ENCODE measurements around the gene OR4D6. TPM values are rescaled to one million over a fixed set of nuclear protein-coding genes. Genes with fewer than 3 reads are reported as not detected.

The OR4D6 gene
- polyA plus RNA-seq = not detected

DNA sequence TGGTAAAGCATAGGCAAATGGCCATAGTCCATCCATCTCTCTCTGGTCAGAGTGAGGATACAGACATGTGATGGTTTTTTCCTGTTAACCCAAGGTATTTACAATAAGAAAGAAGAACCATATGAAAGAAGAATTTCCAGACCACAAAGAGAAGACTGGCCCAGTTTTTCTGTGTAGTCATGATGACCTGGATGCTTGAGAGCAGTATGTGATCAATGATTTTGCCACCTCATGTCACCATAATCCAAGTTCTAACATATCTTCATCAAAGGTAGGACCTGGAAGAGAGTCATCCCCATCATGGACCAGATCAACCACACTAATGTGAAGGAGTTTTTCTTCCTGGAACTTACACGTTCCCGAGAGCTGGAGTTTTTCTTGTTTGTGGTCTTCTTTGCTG is at the start of gene OR4D6:
Gene OR4D6 (plus strand): TSS at position 301 of the 400 bp plus-strand sequence. CDS start 0 bp downstream, at position 301.
- H3K27ac ChIP-seq (ENCODE audit: low read depth in 2 of 2, low read length in 1 of 2) = no peak within 1 kb of the TSS
- no peaks in the 10 kb centered on the region for H3K36me3 ChIP-seq (ENCODE audit: control insufficient read depth in 2 of 2, insufficient read depth in 2 of 2, low read length in 1 of 2)
- 81% methylated on average over 2 of the region's 2 CpGs for WGBS, 2 donors
- H3K27me3 ChIP-seq (ENCODE audit: control insufficient read depth in 1 of 2, insufficient read depth in 2 of 2, low read length in 2 of 2) = no peaks in the 10 kb centered on the region
- no peak within 1 kb of the TSS for H3K4me3 ChIP-seq (ENCODE audit: low read depth in 1 of 2, low read length in 2 of 2)
- no peaks in the 10 kb centered on the region for H3K9me3 ChIP-seq (ENCODE audit: control insufficient read depth in 2 of 2, insufficient read depth in 1 of 2, low read depth in 1 of 2, low read length in 1 of 2)
- peaks cover 0 to 2% of the 10 kb centered on the region in 2 donors for H3K4me1 ChIP-seq (ENCODE audit: control insufficient read depth in 2 of 2, insufficient read depth in 2 of 2, low read length in 1 of 2)

DNA sequence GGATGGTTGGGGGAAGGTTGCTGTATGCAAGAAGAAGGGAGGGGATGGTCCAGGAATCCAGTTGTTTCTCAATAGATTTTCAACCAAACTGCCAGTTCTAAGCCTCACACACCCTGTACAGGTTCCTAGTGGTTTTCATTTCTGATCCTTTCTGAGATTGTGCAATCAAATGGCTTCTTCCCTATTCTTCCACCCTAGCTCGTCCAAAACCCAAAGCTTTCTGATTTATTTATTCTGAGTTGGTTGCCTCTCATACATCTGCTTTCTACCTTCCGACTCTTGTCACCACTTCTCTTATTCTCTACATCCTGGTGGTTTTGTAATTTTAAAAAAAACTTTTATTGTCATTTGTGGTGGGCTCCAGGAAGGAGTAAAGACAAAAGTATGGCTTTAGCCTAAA is 43.1 kb upstream of the OR4D6 start:
- H3K27me3 ChIP-seq (ENCODE audit: control insufficient read depth in 1 of 2, insufficient read depth in 2 of 2, low read length in 2 of 2) = no peaks in the 10 kb centered on the region
- no peak overlapping the region for H3K27ac ChIP-seq (ENCODE audit: low read depth in 2 of 2, low read length in 1 of 2)
- H3K36me3 ChIP-seq (ENCODE audit: control insufficient read depth in 2 of 2, insufficient read depth in 2 of 2, low read length in 1 of 2) = no peaks in the 10 kb centered on the region
- no peak overlapping the region for H3K4me3 ChIP-seq (ENCODE audit: low read depth in 1 of 2, low read length in 2 of 2)
- no peaks in the 10 kb centered on the region for H3K4me1 ChIP-seq (ENCODE audit: control insufficient read depth in 2 of 2, insufficient read depth in 2 of 2, low read length in 1 of 2)
- WGBS, 2 donors = 57 to 63% methylated on average over 2 of the region's 2 CpGs
- H3K9me3 ChIP-seq (ENCODE audit: control insufficient read depth in 2 of 2, insufficient read depth in 1 of 2, low read depth in 1 of 2, low read length in 1 of 2) = no peaks in the 10 kb centered on the region

DNA sequence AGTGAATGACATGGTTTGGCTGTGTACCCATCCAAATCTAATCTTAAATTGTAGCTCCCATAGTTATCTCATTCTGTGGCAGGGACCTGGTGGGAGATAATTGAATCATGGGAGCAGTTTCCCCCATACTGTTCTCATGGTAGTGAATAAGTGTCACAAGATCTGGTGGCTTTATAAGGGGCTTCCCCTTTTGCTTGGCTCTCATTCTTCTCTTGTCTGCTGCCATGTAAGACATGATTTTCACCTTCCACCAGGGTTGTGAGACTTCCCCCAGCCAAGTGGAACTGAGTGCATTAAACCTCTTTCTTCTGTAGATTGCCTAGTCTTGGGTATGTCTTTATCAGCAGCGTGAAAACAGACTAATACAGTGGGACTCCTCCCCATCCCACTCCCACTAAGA is 41.6 kb upstream of the OR4D6 start:
- H3K27me3 ChIP-seq (ENCODE audit: control insufficient read depth in 1 of 2, insufficient read depth in 2 of 2, low read length in 2 of 2) = no peaks in the 10 kb centered on the region
- H3K36me3 ChIP-seq (ENCODE audit: control insufficient read depth in 2 of 2, insufficient read depth in 2 of 2, low read length in 1 of 2) = no peaks in the 10 kb centered on the region
- H3K27ac ChIP-seq (ENCODE audit: low read depth in 2 of 2, low read length in 1 of 2) = no peak overlapping the region
- no peaks in the 10 kb centered on the region for H3K9me3 ChIP-seq (ENCODE audit: control insufficient read depth in 2 of 2, insufficient read depth in 1 of 2, low read depth in 1 of 2, low read length in 1 of 2)
- 67 to 95% methylated on average over 1 of the region's 1 CpG for WGBS, 2 donors
- H3K4me3 ChIP-seq (ENCODE audit: low read depth in 1 of 2, low read length in 2 of 2) = no peak overlapping the region
- H3K4me1 ChIP-seq (ENCODE audit: control insufficient read depth in 2 of 2, insufficient read depth in 2 of 2, low read length in 1 of 2) = no peaks in the 10 kb centered on the region

DNA sequence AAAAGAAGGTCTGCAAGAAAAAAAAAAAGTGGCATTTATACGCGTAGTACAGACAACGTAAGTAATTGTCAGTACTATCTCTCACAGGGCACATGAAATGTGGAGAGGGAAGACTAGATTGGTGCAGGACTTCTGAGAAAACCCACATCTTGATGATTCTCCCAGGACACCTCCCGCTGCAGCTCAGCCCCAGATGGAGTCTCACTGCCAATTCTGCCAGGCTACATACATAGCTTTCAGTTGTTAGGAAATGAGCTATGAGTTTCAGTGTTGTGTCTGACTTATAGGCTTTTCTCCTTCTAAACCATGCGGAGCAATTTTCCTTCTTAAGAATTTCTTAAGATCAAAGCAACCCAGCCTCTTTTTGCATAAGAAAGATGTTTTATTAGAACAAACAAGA is 40.1 kb upstream of the OR4D6 start:
- no peaks in the 10 kb centered on the region for H3K36me3 ChIP-seq (ENCODE audit: control insufficient read depth in 2 of 2, insufficient read depth in 2 of 2, low read length in 1 of 2)
- H3K4me3 ChIP-seq (ENCODE audit: low read depth in 1 of 2, low read length in 2 of 2) = no peak overlapping the region
- H3K9me3 ChIP-seq (ENCODE audit: control insufficient read depth in 2 of 2, insufficient read depth in 1 of 2, low read depth in 1 of 2, low read length in 1 of 2) = no peaks in the 10 kb centered on the region
- WGBS, 2 donors = 87 to 88% methylated on average over 5 of the region's 5 CpGs
- H3K4me1 ChIP-seq (ENCODE audit: control insufficient read depth in 2 of 2, insufficient read depth in 2 of 2, low read length in 1 of 2) = no peaks in the 10 kb centered on the region
- H3K27ac ChIP-seq (ENCODE audit: low read depth in 2 of 2, low read length in 1 of 2) = no peak overlapping the region
- no peaks in the 10 kb centered on the region for H3K27me3 ChIP-seq (ENCODE audit: control insufficient read depth in 1 of 2, insufficient read depth in 2 of 2, low read length in 2 of 2)

DNA sequence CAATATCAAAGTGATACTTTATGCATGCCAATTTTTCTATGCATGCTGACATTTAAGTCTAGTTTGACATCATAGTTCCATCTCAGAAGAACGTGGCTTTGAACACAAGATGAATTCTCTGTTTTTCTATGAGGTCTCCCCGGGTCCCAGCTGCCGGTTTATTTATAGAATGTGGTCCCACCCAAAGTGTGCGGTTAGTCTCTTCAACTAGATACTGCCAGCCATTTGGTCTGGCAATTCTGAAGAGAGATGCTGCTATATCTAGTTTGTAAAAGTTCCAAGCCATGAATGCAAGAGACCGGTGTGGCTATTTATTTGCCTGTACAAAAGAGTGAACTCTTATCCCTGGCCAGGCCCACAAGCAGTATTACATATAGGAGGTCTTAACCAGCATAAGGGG is 39.7 kb upstream of the OR4D6 start:
- 61 to 63% methylated on average over 5 of the region's 5 CpGs for WGBS, 2 donors
- Histone ChIP-seq H3K36me3 (ENCODE audit: control insufficient read depth in 2 of 2, insufficient read depth in 2 of 2, low read length in 1 of 2) (no peaks in the 10 kb centered on the region), H3K4me1 (ENCODE audit: control insufficient read depth in 2 of 2, insufficient read depth in 2 of 2, low read length in 1 of 2) (no peaks in the 10 kb centered on the region), H3K4me3 (ENCODE audit: low read depth in 1 of 2, low read length in 2 of 2) (no peak overlapping the region), H3K27me3 (ENCODE audit: control insufficient read depth in 1 of 2, insufficient read depth in 2 of 2, low read length in 2 of 2) (no peaks in the 10 kb centered on the region), H3K27ac (ENCODE audit: low read depth in 2 of 2, low read length in 1 of 2) (no peak overlapping the region), H3K9me3 (ENCODE audit: control insufficient read depth in 2 of 2, insufficient read depth in 1 of 2, low read depth in 1 of 2, low read length in 1 of 2) (no peaks in the 10 kb centered on the region)

DNA sequence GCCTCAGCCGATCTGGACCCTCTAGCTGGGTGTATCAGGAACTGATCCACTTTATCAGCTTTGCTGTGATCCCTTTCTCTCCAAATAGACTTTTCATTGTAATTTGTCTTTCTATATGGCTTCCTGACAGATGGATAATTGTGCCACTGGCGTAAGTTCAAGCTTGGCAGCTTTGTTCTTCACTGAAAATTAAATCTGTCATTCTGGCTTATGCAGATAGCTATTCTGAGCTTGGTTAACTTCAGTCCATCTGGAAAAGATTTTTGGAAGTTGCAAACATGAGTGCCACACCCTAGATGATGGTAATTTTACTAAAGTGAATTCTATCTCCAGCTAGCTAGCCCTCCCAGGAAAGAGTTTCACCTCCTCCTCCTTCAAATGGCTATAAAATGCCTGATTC is 38.6 kb upstream of the OR4D6 start:
- no peaks in the 10 kb centered on the region for H3K27me3 ChIP-seq (ENCODE audit: control insufficient read depth in 1 of 2, insufficient read depth in 2 of 2, low read length in 2 of 2)
- H3K36me3 ChIP-seq (ENCODE audit: control insufficient read depth in 2 of 2, insufficient read depth in 2 of 2, low read length in 1 of 2) = no peaks in the 10 kb centered on the region
- no peaks in the 10 kb centered on the region for H3K9me3 ChIP-seq (ENCODE audit: control insufficient read depth in 2 of 2, insufficient read depth in 1 of 2, low read depth in 1 of 2, low read length in 1 of 2)
- 61 to 78% methylated on average over 2 of the region's 2 CpGs for WGBS, 2 donors
- no peaks in the 10 kb centered on the region for H3K4me1 ChIP-seq (ENCODE audit: control insufficient read depth in 2 of 2, insufficient read depth in 2 of 2, low read length in 1 of 2)
- H3K27ac ChIP-seq (ENCODE audit: low read depth in 2 of 2, low read length in 1 of 2) = no peak overlapping the region
- no peak overlapping the region for H3K4me3 ChIP-seq (ENCODE audit: low read depth in 1 of 2, low read length in 2 of 2)

DNA sequence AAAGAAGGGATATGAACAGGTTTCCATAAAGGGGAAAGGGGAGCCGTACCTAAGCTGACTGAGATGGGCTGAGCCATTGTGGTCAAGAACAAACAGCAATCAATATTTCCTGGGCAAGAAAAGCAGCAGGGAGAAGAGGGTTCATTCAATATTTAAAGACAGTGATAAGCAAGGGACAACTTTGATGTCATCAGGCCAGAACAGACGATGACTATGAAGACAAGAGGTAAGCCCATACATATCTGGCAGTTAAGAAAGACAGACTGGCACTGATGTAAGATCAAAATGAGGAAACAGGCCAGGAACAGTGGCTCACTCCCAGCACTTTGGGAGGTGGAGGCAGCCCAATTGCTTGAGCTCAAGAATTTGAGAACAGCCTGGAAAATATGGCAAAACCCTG is 32.9 kb upstream of the OR4D6 start:
- WGBS, 2 donors = 66 to 67% methylated on average over 2 of the region's 2 CpGs
- Histone ChIP-seq H3K4me3 (ENCODE audit: low read depth in 1 of 2, low read length in 2 of 2) (no peak overlapping the region), H3K4me1 (ENCODE audit: control insufficient read depth in 2 of 2, insufficient read depth in 2 of 2, low read length in 1 of 2) (no peaks in the 10 kb centered on the region), H3K36me3 (ENCODE audit: control insufficient read depth in 2 of 2, insufficient read depth in 2 of 2, low read length in 1 of 2) (no peaks in the 10 kb centered on the region), H3K27ac (ENCODE audit: low read depth in 2 of 2, low read length in 1 of 2) (no peak overlapping the region), H3K9me3 (ENCODE audit: control insufficient read depth in 2 of 2, insufficient read depth in 1 of 2, low read depth in 1 of 2, low read length in 1 of 2) (no peaks in the 10 kb centered on the region), H3K27me3 (ENCODE audit: control insufficient read depth in 1 of 2, insufficient read depth in 2 of 2, low read length in 2 of 2) (no peaks in the 10 kb centered on the region)

DNA sequence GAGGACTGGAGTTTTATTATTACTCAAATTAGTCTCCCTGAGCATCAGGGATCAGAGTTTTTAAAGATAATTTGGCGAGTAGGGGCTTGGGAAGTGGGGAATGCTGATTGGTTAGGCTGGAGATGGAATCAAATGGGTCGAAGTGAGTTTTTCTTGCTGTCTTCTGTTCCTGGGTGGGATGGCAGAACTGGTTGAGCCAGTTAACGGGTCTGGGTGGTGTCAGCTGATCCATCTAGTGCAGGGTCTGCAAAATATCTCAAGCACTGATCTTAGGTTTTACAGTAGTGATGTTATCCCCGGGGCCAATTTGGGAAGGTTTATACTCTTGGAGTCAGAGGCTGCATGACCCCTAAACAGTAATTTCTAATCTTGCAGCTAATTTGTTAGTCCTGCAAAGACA is 31.6 kb upstream of the OR4D6 start:
- no peaks in the 10 kb centered on the region for H3K27me3 ChIP-seq (ENCODE audit: control insufficient read depth in 1 of 2, insufficient read depth in 2 of 2, low read length in 2 of 2)
- no peaks in the 10 kb centered on the region for H3K9me3 ChIP-seq (ENCODE audit: control insufficient read depth in 2 of 2, insufficient read depth in 1 of 2, low read depth in 1 of 2, low read length in 1 of 2)
- WGBS, 2 donors = 48 to 57% methylated on average over 4 of the region's 4 CpGs

DNA sequence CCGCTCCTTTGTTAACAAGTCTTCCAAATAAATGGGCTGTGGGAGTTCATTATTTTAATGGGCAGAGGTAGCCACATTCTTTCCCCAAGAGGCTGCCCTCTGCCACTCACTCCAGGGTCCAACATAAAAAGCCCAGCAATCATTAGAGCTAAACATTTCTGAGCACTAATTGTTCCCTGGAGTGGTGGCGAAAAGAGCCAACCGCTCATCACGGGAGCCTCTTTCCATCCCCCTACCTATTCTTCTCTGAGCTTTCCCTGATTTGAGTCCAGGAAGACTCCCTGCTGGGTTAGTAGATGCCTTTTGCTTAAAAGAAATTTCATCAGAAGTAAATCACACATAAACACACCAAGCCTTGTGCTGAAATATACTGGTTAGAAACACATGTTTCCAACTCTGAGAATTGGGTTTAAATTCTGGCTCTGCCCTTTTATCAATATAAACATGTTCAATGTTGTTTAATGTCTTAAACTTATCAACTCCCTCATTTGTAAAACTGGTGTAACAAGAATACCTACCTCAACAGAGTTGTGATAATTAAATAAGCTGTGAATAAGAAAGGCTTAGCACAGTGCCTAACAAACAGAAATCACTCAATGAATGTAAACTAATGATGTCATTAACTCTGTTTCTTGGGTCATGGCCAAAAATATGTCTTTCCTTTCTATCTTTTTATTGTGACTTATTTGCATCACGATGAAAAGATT is 30.2 kb upstream of the OR4D6 start, which contains the start of gene OR5A2:
Gene OR5A2 (minus strand): TSS at position 53 of the 707 bp plus-strand sequence. CDS start 3,460 bp downstream, outside the sequence.
- WGBS, 2 donors = 55 to 68% methylated on average over 5 of the region's 5 CpGs
- H3K4me1 ChIP-seq (ENCODE audit: control insufficient read depth in 2 of 2, insufficient read depth in 2 of 2, low read length in 1 of 2) = no peaks in the 10 kb centered on the region
- no peak within 1 kb of the TSS for H3K4me3 ChIP-seq (ENCODE audit: low read depth in 1 of 2, low read length in 2 of 2)
- H3K36me3 ChIP-seq (ENCODE audit: control insufficient read depth in 2 of 2, insufficient read depth in 2 of 2, low read length in 1 of 2) = no peaks in the 10 kb centered on the region
- no peaks in the 10 kb centered on the region for H3K27me3 ChIP-seq (ENCODE audit: control insufficient read depth in 1 of 2, insufficient read depth in 2 of 2, low read length in 2 of 2)
- no peak within 1 kb of the TSS for H3K27ac ChIP-seq (ENCODE audit: low read depth in 2 of 2, low read length in 1 of 2)
- H3K9me3 ChIP-seq (ENCODE audit: control insufficient read depth in 2 of 2, insufficient read depth in 1 of 2, low read depth in 1 of 2, low read length in 1 of 2) = no peaks in the 10 kb centered on the region

More for the DNA sequence above, 31.6 kb upstream of the OR4D6 start:
- Histone ChIP-seq H3K27ac (ENCODE audit: low read depth in 2 of 2, low read length in 1 of 2) (no peak overlapping the region), H3K4me1 (ENCODE audit: control insufficient read depth in 2 of 2, insufficient read depth in 2 of 2, low read length in 1 of 2) (no peaks in the 10 kb centered on the region), H3K36me3 (ENCODE audit: control insufficient read depth in 2 of 2, insufficient read depth in 2 of 2, low read length in 1 of 2) (no peaks in the 10 kb centered on the region), H3K4me3 (ENCODE audit: low read depth in 1 of 2, low read length in 2 of 2) (no peak overlapping the region)

DNA sequence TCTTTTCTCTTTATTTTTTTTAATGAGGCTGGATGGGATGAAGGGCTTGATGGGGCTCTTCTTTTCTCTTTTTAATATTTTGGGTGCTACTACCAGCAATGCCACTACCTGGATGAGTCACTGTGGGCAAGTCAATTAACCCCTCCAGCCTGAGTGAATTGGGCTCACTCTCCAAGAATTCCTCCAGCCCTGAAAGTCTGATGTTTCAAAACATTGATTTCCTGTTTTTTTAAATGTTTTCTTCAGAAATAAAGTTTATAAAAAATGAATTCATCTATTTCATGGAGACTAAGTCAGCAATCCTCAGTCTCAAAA is 29.7 kb upstream of the OR4D6 start:
- no peaks in the 10 kb centered on the region for H3K27me3 ChIP-seq (ENCODE audit: control insufficient read depth in 1 of 2, insufficient read depth in 2 of 2, low read length in 2 of 2)
- no peak overlapping the region for H3K4me3 ChIP-seq (ENCODE audit: low read depth in 1 of 2, low read length in 2 of 2)
- no peaks in the 10 kb centered on the region for H3K9me3 ChIP-seq (ENCODE audit: control insufficient read depth in 2 of 2, insufficient read depth in 1 of 2, low read depth in 1 of 2, low read length in 1 of 2)
- no peak overlapping the region for H3K27ac ChIP-seq (ENCODE audit: low read depth in 2 of 2, low read length in 1 of 2)
- no peaks in the 10 kb centered on the region for H3K4me1 ChIP-seq (ENCODE audit: control insufficient read depth in 2 of 2, insufficient read depth in 2 of 2, low read length in 1 of 2)
- H3K36me3 ChIP-seq (ENCODE audit: control insufficient read depth in 2 of 2, insufficient read depth in 2 of 2, low read length in 1 of 2) = no peaks in the 10 kb centered on the region

Data from esophagus (tissue), 2 donors.